HG02840 (cell line): ENCODE results near the gene NLRX1.
"Not testable (repeated sequence)": the region's sequence is repeated elsewhere in the genome, so short reads cannot be mapped to it uniquely, and the experiment has no call there.

Source experiments
- ATAC-seq: cut with Tn5 transposase; IDR thresholded peaks from one replicate; pipeline ENCODE4 v1.9.1; 2021; ENCODE audit warnings: mild to moderate bottlenecking, moderate library complexity, moderate number of reproducible peaks; ENCODE audit not compliant: unreplicated experiment, low FRiP score

The NLRX1 gene, protein sequence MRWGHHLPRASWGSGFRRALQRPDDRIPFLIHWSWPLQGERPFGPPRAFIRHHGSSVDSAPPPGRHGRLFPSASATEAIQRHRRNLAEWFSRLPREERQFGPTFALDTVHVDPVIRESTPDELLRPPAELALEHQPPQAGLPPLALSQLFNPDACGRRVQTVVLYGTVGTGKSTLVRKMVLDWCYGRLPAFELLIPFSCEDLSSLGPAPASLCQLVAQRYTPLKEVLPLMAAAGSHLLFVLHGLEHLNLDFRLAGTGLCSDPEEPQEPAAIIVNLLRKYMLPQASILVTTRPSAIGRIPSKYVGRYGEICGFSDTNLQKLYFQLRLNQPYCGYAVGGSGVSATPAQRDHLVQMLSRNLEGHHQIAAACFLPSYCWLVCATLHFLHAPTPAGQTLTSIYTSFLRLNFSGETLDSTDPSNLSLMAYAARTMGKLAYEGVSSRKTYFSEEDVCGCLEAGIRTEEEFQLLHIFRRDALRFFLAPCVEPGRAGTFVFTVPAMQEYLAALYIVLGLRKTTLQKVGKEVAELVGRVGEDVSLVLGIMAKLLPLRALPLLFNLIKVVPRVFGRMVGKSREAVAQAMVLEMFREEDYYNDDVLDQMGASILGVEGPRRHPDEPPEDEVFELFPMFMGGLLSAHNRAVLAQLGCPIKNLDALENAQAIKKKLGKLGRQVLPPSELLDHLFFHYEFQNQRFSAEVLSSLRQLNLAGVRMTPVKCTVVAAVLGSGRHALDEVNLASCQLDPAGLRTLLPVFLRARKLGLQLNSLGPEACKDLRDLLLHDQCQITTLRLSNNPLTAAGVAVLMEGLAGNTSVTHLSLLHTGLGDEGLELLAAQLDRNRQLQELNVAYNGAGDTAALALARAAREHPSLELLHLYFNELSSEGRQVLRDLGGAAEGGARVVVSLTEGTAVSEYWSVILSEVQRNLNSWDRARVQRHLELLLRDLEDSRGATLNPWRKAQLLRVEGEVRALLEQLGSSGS

DNA sequence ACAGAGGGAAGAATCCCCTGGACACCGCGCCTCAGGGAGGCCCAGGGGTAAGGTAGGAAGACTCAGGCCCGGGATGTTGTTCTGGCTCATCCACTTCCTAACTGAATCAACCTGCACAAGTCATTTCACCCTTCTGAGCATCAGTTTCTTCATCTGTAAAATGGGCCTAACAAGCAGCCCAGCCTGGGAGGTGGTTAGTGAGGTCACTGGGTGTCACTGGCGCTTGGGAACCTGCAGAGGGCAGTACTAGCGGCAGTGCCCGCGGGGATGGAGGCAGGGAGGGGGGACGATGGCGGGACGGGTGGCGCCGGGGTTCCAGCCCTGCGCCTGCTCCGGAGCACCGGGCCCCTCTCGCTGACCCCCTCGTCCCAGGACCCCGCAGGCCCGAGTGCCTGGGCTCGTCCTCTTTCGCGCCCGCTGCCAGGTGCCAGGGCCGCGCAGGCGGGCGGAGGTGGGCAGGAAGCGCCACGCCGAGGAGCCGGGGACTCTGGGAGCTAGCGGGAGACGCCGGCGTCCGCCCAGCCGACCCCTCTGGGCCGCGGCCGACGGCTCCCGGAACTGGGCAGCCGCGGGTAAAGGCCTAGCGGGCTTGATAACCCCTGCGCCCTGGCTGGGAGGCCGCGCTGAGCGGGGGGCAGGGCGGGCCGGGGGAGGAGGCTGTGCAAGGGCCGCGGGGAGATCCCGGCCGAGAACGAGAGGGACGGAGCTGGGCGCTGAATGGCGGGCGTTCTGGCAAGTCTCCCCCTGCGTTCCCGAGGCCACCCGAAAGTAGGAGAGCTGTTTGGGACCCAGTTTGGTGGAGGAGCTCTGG is at the start of gene NLRX1:
Gene NLRX1, plus strand, starts transcription at position 255 of the 811 bp plus-strand sequence. CDS start 2,679 bp downstream, outside the sequence.
- peak; percentile 76 for ATAC-seq

DNA sequence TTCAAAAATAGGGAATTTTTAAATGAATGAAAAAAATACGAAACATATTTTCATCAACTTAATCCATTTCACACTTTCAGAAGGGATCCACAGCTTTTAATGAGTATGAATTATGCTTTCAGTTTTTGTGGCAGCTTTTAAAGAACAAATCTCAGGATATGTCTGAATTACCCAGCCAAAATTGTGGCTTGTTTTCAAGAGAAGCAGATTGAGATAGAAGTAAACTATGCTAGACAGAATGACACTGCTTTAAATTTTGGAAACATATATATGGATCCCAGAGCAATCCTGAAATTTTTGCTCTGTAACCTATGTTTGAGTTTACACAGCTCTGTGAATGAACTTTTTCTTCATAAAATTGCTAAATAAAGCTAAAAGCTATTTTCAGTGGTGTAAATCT is 49.6 kb upstream of the NLRX1 start:
- ATAC-seq = no peak

DNA sequence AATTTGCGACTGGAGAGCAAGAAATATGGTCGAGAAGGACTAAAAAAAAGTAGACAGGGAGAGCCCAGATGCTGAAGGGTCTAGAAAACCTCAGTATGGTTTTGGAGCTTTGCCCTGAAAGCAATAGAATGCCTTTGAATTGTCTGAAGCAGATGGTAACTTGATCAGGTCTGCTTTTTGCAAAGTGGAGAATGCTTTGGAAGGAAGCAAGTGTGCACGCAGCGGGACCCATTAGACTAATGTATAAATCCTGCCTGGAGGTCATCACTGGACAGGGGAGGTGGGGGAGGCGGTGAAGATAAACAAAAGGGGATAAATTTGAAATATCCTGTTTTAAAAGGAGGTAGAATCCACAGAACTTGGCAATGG is 47.9 kb upstream of the NLRX1 start:
- ATAC-seq = no peak

DNA sequence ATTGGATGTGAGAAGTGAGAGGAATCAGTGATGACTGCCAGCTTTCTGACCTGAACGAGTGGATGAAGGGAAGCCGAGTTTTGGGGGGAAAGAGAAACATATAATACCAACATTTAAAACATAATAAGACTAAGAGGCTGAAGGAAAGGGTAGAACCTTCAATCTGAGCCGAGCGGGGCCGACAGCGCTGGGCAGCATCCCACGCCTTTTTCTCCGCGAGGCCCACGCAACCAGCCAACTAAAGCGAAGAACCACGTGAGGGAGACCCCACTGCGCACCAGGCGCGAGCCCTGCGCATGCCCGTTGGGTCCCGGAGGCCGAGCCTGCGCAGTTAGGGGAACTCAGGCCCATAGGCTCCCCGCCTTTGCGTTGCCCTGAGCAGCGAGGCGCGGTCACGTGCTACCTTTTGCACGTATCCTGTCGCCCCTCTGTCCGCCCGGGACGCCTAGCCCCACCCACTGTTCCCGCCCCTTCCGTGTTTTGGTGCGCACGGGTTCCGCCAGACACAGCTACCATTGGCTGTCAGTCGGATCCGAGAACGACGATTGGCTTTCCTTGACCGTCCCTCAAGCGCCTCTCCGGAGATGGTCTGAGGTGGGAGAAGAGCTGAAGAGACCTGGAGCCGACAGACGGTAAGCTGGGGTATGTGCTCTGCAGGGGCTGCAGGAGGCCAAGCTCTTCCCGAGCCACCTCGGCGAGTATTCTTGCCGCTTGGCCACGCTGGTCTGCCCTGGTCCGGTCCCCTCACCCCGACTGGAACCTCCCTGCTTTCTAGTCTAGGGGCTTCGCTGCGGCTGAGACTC is 47.3 kb upstream of the NLRX1 start, which contains the start of gene HINFP:
Gene HINFP, plus strand, starts transcription at position 573 of the 803 bp plus-strand sequence. CDS start 5,365 bp downstream, outside the sequence.
- peak; percentile 96 for ATAC-seq

DNA sequence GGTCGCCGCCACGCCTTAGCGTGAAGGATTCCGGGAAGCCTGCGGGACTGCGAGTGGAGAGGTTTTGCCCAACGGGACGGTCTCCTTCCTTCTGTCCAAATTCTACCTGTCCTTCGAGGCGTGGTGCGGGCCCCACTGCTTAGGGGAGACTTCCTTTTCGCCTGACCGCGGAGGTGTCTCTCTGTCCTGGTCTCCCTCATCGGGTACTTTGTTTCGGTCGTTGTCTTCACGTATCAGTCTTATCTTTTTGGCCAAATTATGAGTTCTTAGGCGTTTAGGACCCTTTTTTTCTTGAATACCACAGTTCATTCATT is 46.8 kb upstream of the NLRX1 start:
- peak; percentile 3 for ATAC-seq

DNA sequence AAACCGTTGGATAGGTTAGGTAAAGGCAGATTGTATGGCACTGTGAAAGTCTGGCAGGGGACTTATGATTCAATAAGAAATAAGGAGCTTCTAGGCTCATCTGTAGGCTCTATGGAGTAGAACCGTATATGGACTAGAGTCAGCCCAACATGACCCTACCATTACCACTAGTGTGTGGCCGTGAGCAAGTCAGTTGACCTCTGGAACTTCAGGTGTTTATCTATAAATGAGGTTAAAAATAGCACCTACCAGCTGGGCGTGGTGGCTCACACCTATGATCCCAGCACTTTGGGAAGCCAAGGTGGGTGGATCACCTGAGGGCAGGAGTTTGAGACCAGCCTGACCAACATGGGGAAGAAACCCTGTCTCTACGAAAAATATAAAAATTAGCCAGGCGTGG is 42.7 kb upstream of the NLRX1 start:
- no peak for ATAC-seq

DNA sequence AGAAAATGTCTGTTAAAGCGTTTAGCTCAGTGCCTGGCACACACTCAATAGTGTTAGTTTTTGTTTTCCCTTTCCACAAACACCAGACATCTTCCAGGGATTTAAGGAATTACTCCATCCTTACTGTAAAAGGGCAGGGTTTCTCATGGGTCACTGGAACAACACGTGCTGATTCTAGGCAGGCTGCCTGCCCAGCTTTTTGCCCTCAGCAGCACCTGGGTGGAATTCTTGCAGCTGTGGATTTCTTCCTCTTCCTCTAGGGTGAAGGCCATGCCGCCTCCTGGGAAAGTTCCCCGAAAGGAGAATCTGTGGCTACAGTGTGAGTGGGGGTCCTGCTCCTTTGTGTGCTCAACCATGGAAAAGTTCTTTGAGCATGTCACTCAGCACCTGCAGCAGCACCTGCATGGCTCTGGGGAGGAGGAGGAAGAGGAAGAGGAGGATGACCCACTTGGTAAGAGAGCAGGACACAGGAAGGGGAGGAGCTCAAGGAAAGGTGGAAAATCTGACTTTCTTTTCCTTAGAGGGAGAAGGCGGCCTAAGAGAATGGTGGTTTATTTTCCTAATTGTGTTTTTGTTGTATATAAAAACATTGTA is 41.8 kb upstream of the NLRX1 start:
- ATAC-seq = no peak

DNA sequence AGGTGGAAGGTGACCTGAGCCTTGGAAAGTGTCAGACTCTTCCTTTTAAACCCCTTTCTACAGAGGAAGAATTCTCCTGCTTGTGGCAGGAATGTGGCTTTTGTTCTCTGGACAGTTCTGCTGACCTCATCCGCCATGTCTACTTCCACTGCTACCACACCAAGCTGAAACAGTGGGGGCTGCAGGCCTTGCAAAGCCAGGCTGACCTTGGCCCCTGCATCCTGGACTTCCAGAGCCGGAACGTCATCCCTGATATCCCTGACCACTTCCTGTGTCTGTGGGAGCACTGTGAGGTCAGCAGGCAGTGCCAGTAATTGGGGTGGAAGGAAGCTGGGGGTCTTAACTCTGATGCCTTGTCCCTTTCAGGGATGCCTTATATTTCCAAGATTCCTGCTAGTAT is 37.9 kb upstream of the NLRX1 start:
- no peak for ATAC-seq

DNA sequence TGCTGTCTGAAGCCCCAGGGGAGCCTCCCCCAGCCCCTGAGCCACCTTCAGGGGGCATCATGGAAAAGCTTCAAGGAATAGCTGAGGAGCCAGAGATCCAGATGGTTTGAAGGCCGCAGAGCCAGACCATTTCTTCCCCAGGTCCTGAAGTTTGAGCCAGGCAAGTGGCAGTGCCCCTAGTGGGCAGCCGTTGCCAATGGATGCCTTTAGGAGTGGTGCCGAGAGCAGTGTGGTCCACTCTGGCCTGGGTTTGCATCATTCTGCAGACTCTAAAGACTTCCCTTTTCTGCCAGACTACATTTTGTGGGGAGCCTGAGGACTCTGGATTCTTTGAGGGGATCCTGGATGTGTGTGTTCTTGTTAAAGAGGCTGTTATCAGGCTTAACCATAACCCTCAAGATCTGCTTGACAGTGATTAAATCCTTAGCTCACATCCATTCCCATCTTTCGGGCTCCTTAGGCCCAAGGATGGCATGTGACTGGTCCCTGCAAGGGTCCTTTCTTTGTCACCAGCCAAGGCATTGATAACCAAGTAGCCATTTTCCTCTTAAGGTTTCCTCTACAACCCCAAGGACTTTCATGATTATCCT is 34.0 kb upstream of the NLRX1 start:
- no peak for ATAC-seq

DNA sequence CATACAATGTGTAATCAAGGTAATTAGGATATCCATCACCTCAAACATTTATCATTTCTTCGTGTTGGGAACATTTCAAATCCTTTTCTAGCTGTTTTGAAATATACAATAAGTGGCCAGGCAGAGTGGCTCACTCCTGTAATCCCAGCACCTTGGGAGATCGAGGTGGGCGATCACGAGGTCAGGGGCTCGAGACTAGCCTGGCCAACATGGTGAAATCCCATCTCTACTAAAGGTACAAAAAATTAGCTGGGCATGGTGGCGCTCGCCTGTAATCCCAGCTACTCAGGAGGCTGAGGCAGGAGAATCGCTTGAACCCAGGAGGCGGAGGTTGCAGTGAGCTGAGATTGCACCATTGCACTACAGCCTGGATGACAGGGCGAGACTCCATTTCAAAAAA is 29.2 kb upstream of the NLRX1 start:
- not testable (repeated sequence) for ATAC-seq

DNA sequence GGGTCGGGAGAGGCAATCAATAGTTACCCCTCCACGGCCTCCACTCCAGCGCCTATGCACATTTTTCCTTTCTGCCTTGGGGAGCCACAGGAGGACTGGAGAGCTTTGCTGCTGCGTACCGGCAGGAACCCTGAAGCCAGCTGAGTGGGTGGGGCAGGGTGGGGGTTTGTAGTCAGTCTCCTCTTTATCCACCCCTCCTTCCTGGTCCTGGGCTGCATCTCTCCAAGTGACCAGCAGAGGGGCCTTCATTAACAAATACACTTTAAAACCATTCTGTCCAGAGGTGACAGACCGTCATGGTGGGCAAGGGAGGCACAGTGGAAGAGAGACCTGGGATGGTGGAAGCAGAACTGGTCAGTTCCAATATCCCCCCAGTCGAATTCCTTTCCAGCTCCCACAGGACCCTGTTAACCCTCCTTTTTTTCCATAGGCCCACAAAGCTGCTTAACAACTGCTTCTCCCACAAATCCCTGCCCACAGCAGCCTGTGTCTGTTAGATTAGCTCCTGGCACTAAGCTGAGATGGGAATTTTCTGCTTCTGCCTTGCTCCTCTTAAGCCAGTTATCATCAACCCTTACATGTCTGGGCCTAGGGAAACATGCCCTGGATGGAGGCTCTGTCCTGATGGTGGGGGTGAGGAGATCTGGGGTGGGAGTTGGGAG is 23.6 kb upstream of the NLRX1 start:
- no peak for ATAC-seq

DNA sequence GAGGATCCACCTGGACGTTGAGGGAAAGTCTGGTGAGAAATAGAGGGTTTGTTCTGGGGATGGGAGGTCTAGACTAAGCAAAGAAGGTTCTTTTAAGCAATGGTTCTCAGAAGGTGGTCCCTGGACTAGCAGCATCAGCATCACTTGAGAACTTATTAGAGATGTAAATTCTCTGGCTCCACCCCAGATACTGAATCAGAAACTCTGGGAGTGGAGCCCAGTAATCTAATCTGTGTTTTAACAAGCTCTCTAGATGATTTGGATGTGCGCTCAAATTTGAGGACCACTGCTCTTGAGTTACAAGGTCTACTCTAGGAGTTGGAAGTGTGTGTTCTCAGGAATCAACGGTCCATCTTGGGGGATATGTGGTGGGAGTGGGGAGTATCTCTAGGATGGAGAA is 23.0 kb upstream of the NLRX1 start:
- ATAC-seq = no peak

DNA sequence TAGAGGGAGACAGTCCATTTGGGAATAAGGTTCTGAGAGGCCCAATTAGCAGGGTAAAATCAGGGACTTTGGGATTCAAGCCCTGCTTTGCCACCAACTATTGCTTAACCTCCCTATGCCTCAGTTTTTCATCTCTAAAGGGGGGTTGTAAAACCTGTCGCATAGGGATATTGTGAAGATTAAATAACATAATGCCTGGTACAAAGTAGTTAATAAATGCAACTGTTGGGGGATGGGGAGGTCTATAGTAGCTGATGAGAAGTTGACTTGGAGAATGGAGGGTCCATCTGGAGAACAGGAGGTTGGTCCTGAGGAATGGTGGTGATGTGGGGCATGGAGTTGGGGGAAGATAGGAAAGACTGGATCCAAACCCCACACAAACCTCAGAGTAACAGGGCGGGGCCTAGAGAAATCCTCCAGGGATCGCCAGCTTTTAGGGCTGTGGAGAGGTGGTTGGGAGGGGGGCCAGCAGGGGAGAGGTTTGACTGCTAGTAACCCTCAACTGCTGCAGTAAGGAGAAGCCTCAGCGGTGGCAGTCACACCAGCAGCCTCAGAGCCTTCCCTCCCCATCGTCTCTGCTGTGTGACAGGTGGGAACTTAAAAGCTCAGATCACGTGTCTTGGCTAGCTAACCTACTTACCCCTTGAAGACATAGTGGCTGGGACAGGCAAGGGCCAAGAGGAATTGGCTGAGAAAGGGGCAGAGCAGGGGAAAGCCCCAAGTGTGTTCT is 20.8 kb upstream of the NLRX1 start:
- ATAC-seq = no peak

DNA sequence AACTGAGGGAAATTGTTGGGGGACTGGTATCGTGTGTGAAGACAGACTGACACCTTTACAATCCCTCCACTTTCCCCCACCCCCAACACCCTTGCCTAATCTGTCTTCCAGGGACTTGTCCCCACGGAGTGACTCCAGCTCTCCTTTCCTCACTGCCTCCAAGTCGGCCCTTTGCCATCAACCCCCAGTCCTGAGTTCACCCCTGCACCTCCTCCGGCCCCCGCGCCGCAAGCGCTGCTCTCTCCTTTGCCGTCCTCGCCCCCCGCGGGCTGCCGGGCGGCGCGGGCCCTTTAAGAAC is 19.9 kb upstream of the NLRX1 start:
- no peak for ATAC-seq

DNA sequence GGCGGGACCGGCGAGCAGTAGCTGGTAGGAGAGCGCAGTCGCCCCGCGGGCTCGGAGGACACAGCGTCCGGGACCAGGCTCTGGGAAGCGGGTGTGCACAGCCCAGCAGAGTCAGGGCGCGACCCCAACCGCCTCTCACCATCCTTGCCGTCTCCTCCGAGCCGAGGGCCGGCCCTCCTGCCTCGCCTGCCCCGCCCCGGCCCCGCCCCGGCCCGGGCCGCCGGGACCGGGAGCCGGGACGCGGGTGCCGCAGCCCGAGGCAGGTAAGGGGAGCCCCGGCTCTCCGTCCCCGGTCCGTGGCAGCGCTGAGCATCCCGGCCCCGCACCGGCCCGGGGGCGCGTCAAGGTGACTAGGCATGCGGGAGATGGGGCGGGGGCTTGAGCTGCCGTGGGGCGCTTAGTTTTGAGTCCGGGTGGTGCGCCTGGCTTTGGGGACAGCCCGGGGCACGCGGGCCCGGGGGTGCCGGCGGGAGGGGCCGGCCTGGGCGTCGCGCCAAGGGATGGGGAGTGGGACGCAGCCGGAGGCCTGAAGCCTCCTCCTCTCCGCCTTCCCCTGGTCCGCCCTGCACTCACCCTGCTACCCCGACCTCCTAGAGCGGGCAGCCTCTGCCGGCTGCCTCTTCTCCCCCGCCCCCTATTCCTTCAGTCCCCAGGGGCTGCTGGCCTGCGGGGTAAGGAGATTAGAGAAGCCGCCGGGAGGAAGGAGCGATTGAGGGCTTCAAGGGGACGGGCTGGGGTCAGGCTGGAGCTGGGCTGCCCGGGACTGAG is 19.3 kb upstream of the NLRX1 start, which contains the start of gene ABCG4:
Gene ABCG4, plus strand, starts transcription at position 35 of the 768 bp plus-strand sequence. CDS start 914 bp downstream, outside the sequence.
- ATAC-seq = no peak

DNA sequence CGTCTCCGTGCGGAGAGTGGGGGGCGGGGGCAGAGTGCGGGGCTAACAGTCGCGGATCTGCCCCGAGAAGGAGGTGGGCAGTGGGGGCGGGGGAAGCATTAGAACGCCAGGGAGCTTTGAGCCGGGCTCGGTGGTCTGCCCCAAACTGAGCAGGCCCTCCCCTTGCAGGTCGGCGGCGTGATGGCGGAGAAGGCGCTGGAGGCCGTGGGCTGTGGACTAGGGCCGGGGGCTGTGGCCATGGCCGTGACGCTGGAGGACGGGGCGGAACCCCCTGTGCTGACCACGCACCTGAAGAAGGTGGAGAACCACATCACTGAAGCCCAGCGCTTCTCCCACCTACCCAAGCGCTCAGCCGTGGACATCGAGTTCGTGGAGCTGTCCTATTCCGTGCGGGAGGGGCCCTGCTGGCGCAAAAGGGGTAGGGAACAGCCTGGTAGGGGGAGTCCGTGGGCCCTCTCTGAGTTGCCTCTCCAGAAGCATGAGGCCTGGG is 18.7 kb upstream of the NLRX1 start:
- no peak for ATAC-seq

DNA sequence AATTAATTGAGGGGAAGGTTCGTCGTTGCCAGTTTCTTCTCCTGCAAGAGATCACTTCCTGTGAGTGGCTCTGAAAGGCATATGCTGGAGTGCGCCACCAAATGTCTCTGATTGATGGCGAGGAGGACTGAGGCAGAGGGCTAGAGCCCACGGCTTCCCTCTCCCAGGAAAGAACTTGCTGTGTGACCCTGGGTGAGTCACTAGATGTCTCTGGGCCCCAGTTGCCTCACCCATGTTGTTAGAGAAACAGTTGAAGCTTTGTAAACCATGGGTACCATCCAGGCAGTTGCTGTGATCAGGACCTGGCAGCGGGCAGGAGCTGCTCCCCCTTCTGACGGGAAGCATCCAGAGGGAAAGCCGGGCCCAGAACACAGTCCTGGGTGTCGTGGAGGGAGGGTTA is 16.5 kb upstream of the NLRX1 start:
- ATAC-seq = no peak
